Ishikawa (cell line): ENCODE data around the gene RAB31.

Experiments used
- CEBPB ChIP-seq: IDR thresholded peaks from 2 replicates; pipeline ENCODE4 v1.6.1; 2012
- CREB1 ChIP-seq: IDR thresholded peaks from 2 replicates; pipeline ENCODE4 v1.6.1; 2012; ENCODE audit warnings: low read depth
- EGR1 ChIP-seq: IDR thresholded peaks from 2 replicates; pipeline ENCODE4 v1.6.1; 2012
- EP300 ChIP-seq: IDR thresholded peaks from 2 replicates; pipeline ENCODE4 v1.6.1; 2012; ENCODE audit warnings: borderline replicate concordance
- FOXM1 ChIP-seq: IDR thresholded peaks from 2 replicates; pipeline ENCODE4 v1.6.1; 2012; ENCODE audit warnings: low read depth, borderline replicate concordance
- RAD21 ChIP-seq: IDR thresholded peaks from 2 replicates; pipeline ENCODE4 v1.6.1; 2012; ENCODE audit warnings: low read depth
- TAF1 ChIP-seq: IDR thresholded peaks from 2 replicates; pipeline ENCODE4 v1.6.1; 2012; ENCODE audit warnings: low read depth, mild to moderate bottlenecking
- TCF12 ChIP-seq: IDR thresholded peaks from 2 replicates; pipeline ENCODE4 v1.6.1; 2012; ENCODE audit warnings: low read depth
- TEAD4 ChIP-seq: IDR thresholded peaks from 2 replicates; pipeline ENCODE4 v1.6.1; 2012
- YY1 ChIP-seq: IDR thresholded peaks from 2 replicates; pipeline ENCODE4 v1.6.1; 2012; ENCODE audit warnings: low read depth
- ZBTB7A ChIP-seq: IDR thresholded peaks from 2 replicates; pipeline ENCODE4 v1.6.1; 2012; ENCODE audit warnings: low read depth
- TF ChIP-seq, protein P1 (sequence below): IDR thresholded peaks from 2 replicates; pipeline ENCODE4 v1.6.1; 2012; ENCODE audit warnings: low read depth, mild to moderate bottlenecking
- TF ChIP-seq, protein P2 (sequence below): IDR thresholded peaks from 2 replicates; pipeline ENCODE4 v1.6.1; 2012
- TF ChIP-seq, protein P3 (sequence below): IDR thresholded peaks from 2 replicates; pipeline ENCODE4 v1.6.1; 2012

- TF ChIP-seq TAF1 (no peak), RAD21 (no peak), EGR1 (no peak), CEBPB (no peak), YY1 (no peak), EP300 (no peak), FOXM1 (no peak), TCF12 (no peak), TEAD4 (no peak), ZBTB7A (no peak), CREB1 (no peak)
- TF ChIP-seq, protein P1, sequence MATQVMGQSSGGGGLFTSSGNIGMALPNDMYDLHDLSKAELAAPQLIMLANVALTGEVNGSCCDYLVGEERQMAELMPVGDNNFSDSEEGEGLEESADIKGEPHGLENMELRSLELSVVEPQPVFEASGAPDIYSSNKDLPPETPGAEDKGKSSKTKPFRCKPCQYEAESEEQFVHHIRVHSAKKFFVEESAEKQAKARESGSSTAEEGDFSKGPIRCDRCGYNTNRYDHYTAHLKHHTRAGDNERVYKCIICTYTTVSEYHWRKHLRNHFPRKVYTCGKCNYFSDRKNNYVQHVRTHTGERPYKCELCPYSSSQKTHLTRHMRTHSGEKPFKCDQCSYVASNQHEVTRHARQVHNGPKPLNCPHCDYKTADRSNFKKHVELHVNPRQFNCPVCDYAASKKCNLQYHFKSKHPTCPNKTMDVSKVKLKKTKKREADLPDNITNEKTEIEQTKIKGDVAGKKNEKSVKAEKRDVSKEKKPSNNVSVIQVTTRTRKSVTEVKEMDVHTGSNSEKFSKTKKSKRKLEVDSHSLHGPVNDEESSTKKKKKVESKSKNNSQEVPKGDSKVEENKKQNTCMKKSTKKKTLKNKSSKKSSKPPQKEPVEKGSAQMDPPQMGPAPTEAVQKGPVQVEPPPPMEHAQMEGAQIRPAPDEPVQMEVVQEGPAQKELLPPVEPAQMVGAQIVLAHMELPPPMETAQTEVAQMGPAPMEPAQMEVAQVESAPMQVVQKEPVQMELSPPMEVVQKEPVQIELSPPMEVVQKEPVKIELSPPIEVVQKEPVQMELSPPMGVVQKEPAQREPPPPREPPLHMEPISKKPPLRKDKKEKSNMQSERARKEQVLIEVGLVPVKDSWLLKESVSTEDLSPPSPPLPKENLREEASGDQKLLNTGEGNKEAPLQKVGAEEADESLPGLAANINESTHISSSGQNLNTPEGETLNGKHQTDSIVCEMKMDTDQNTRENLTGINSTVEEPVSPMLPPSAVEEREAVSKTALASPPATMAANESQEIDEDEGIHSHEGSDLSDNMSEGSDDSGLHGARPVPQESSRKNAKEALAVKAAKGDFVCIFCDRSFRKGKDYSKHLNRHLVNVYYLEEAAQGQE: no peak
- TF ChIP-seq, protein P2, sequence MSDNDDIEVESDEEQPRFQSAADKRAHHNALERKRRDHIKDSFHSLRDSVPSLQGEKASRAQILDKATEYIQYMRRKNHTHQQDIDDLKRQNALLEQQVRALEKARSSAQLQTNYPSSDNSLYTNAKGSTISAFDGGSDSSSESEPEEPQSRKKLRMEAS: no peak
- TF ChIP-seq, protein P3, sequence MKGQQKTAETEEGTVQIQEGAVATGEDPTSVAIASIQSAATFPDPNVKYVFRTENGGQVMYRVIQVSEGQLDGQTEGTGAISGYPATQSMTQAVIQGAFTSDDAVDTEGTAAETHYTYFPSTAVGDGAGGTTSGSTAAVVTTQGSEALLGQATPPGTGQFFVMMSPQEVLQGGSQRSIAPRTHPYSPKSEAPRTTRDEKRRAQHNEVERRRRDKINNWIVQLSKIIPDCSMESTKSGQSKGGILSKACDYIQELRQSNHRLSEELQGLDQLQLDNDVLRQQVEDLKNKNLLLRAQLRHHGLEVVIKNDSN: no peak
Observed at GRCh38 chr18:9886005-9886348, 177.9 kb downstream of the RAB31 start.
